GM21367 (cell line): ENCODE measurements around the gene STRBP.
"Not testable (repeated sequence)": the region's sequence is repeated elsewhere in the genome, so short reads cannot be mapped to it uniquely, and the experiment has no call there.

Source experiments
- ATAC-seq: cut with Tn5 transposase; IDR thresholded peaks from one replicate; pipeline ENCODE4 v1.9.1; 2021; ENCODE audit not compliant: unreplicated experiment

The STRBP gene

DNA sequence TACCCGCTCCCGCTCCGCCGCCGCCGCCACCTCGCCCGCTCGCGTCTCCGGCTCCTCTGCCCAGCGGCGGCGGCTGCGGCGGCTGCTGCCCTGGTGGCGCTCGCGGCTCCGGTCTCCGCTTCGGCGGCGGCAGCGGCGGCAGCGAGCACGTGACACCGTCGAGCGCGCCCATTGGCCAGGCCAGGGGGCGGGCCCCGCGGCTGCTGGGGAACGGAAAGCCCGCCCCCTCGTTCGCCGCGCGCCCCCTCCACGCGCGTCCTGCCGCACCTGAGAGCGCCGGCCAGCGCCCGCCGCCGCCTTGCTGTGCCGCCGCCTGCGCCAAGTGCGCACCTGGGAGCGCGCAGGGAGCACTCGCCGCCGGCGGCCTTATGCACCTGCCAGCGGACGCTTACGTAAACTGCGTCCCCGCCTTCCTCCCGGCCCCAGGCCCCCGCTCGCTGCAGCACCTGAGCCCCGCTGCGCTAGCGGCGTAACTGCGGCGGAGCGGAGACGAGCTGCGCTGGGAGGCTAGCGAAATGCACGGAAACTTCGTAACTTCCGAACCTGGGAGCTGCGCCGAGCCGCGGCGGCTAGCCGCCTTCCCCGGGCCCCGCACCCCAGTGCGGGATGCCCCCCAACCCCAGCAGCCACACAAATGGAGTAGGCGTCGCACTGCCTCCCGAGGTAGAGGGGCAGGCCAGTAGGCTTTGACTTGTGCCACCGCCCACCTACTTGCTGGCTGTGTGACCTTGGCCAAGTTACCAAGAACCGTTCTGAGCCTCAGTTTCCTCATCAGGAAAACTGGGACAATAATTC is at the start of gene STRBP:
STRBP (minus strand) TSS at position 122 of the 795 bp plus-strand sequence. CDS start 84,452 bp downstream, outside the sequence.
- peak; percentile 72 for ATAC-seq

DNA sequence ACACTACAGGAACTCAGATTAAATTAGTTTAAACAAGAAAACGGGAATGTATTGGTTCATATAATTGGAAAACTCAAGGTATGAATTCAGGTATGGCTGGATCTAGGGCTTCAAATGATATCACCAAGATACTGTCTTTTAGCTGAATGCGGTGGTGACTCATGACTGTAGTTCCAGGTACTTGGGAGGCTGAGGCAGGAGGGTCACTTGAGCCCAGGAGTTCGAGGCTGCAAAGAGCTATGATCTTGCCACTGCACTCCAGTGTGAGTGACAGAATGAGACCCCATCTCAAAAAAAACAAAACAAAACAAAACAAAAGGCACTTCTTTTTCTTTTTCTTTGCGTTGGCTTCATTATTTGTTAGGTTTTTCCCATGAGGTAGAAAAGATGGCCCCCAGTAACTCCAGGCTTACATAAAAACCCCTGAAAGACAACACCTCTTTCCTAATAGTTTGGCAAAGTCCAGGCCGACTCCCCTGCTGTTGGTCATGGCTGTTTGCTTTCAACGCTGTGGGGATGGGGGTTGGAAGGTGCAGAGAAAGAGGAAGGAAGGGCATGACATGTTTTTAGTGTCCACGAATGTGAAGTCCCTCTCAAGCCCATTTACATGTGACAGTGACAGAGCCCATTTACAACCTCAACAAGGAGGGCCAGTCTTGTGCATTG is 47.8 kb upstream of the STRBP start:
- no peak for ATAC-seq

DNA sequence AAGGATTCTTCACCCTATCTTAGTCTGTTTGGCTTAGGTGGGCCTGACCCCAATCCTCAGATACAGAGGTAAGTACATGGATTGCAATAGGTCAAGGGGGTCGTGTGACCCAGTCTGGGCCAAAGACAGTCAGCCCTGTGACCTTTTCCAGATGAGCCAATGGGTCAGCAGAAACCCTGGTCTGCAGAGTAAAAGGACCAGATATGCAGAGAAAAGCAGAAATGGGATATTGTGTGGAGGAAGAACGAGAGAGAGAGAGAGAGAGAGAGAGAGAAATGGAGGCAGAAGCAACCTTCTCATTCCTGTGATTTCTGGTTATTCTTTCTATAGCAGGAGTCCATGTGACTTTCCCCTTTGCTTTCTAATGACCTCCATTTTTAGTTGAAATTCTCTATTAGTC is 47.2 kb upstream of the STRBP start:
- ATAC-seq = no peak

DNA sequence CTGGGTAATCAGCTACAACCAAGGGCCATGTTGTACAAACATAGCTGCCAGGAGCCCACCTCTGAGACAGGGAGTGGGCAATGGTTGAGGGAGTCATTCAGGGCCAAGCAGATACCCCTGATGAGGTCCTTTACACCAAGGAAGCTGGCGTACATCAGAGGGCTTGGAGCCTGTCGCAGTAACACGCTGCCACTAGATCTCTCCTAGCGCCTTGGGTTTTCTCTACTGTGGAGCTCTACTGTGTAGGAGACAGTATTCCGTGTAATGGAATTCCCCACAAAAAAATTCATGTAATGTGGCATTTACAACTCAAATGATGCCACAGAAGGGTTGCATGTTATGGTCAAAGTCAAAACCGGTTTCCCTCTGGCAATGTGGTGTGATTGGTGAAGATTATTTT is 46.2 kb upstream of the STRBP start:
- ATAC-seq = no peak

DNA sequence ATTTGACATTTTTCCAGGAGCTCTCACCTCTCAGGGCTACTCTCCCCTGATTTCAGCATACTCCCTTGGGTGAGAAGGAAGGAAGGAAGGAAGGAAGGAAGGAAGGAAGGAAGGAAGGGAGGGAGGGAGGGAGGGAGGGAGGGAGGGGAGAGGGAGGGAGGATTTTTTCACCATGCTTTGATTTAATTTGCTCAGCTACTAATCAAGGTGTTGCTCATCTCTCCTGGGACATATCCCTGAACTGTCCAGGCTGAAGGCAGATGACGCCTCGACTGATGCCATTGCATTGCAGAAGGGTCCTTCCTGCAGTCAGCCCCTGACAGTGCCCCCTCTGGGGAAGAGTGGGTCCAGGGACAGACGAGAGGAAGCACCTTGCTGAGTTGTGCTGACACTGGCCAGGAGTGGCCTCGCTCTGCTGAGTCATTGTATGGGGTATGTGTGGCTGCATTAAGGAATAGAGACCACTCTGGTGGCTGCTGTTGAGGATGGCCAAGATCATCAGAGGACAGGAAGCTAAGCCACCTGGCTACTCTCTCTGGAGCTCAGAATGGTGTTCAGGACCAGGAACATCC is 44.0 kb upstream of the STRBP start:
- ATAC-seq = no peak

DNA sequence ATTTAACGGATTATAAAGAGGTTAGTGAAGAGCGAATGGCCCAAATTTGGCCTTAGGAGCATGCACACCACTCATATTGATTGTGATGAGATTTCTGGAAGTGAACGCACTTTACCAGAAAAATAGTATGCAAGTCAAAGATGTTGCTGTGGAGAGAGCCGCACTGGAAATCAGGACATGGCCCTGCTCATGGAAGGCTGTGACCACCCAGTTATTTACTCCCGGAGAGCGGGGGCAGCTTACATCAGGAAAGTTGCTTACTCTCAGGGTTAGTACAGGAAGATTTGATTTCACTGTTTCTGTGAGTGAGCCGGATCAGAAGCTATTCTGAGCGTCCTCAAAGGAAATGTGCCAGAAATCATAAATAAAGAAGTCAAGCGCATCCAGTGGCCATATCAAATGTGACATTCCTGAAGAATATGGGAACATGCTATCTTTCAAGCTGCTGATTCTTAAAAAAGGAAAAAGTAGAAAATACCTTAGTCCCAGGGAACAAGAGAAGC is 42.9 kb upstream of the STRBP start:
- no peak for ATAC-seq

DNA sequence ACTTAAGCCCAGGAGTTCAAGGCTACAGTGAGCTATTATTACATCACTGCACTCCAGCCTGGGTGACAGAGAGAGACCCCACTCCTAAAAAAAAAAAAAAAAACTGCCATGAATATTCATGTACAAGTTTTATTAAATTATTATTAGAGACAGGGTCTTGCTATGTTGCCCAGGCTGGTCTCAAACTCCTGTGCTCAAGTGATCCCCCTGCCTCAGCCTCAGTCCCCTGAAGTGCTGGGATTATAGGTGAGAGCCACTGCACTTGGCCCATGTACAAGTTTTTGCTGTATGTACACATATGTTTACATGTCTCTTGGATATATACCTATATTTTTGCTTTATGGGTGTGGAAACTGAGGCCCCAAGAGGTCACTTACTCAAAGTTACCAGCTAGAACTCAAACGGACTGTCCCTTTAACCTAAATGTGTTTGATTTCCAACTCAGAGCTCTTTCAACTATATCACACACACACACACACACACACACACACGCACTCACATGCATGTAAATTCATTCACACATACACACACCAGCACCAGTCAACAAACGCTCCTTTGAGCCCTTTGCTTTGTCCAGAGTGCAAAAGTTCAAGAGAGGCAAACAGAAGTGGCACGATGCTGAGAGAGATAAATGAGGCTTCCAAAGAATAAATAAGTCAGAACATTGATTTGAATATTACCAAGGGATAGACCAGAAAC is 42.3 kb upstream of the STRBP start:
- ATAC-seq = no peak

DNA sequence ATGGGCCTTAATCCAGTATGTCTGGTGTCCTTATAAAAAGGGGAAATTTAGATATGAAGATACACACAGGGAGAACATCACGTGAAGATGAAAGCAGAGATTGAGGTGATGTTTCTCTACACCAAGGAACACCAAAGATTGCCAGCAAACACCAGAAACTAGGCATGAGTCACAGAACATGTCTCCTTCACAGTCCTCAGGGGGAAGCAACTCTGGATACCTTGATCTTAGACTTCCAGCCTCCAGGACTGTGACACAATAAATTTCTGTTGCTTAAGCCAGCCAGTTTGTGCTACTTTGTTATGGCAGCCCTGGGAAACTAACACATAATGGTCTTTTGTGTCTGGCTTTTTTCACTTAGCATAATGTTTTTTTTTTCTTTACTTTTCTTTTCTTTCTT is 41.2 kb upstream of the STRBP start:
- no peak for ATAC-seq

DNA sequence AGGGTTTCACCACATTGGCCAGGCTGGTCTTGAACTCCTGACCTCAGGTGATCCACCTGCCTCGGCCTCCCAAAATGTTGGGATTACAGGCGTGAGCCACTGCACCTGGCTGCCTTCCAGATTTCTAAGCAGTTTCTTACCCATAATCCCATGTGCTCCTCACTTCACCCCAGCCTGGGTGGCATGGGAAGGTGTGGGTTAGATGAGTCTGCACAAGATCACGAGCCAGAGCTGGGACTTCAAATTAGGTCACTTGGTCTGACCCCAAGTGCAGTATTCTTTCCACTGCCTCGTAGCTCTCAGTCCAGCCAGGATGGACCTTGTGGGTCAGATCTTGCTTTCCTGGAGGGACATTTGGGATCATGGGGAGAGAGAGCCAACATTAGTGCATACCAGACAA is 37.5 kb upstream of the STRBP start:
- no peak for ATAC-seq

DNA sequence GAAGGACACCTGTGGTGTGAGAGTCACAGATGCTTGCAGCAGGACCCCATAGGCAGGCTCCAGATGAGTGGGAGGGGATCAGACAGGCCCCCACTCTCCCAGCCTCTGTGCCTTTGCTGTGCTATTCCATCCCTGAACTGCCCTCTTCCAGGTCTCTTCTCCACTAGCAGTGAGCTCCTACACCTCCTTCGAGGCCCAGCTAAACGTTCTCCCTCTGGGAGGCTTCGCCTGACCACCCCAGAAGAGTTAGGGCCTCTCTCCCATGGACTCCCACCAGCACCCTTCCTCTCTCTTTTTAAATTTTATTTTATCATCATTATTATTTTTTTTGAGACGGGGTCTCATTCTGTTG is 35.9 kb upstream of the STRBP start:
- ATAC-seq = no peak

DNA sequence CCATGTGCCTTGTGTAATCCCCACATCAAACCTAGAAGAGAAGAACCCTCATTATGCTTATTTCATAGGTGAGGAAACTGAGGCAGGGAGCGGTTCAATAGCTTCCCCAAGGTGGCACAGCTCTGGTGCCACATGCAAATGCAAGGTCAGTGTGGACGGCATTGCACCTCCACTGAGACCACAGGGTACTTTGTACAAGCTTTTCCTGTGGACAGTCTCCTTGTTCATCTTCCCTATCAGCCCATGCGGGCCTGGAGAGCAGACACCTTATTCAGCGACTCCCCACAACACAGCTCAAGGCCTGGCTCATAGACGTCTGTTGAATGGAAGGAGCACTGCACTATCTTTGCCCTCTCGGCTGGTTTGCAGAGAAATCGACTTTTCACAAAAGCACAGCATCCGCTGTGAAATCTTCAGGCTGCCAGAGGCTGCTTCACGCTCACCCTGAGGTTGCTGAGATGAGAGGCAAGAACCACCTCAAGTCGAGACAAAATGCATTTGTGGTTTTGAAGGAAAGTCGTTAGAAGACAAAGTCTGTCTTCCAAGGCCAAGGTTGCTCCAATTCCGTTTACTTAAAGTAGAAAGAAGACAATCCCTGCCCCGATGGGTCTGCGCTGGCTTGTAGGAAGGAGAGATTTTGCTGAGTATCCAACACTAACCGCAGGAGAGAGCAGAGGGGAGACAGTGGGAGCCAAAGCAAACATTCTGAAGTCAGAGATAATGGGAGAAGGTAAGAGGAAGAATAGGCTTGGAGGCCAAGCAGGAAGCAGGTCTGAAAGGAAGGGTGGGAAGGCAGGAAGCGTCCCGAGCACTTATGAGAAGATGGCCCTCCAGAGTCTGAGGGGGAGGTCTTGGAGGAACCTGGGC is 34.2 kb upstream of the STRBP start:
- ATAC-seq = no peak

DNA sequence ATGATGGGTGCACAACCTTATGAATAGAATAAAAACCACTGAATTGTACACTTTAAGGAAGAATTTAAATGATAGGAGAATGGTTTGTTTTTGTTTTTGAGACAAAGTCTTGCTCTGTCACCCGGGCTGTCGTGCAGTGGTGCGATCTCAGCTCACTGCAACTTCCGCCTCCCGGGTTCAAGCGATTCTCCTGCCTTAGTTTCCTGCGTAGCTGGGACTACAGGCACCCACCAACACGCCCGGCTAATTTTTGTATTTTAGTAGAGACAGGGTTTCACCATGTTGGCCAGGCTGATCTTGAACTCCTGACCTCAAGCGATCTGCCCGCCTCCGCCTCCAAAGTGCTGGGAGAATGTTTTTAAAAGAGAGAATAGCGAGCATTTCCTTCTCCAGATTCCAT is 33.5 kb upstream of the STRBP start:
- ATAC-seq = not testable (repeated sequence)

DNA sequence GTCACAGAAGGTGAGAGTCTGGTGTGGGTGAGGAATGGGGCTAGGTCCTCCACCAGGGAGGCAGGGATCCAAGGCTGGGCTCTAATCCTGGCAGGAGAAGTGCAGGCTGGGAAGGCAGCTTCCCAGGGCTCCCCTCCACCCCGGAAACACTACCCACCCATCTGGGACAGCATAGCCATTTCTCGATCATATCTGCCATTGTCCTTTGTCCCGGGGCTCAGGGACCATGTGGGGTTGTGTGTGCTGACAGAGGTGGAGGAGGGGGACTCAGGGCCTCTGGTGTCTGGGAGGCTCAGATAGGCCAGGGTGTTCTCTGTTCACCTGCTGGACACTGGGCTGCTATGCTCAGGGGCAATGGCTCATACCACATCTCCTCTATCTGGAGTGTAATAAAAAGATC is 32.2 kb upstream of the STRBP start:
- no peak for ATAC-seq

DNA sequence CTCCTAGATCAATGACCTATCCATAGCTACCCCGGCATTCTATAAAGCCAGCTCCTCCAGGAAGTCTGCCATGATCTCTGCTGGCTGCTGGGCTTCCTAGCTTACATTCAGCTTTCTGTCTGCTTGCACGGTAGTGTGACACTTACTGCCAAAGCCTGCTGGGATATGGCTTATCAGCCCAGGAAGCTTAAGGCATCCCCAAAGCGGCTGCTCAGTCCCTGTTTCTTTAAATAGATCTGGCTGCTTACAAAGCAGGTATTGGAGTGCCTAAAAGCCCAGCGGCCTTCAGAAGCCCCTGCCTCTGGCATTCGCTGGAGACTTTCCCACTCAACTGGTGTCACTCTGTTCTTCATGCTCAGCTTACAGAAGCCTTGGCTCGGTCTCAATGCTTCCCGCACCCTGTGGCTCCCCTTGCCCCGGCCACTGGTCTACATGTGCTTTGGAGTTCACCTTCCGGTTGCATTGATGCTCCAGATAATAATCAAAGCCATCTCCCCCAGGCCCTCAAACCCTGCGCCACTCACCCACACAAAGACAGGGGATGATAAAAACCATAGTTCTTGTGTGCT is 31.3 kb upstream of the STRBP start:
- ATAC-seq = no peak

DNA sequence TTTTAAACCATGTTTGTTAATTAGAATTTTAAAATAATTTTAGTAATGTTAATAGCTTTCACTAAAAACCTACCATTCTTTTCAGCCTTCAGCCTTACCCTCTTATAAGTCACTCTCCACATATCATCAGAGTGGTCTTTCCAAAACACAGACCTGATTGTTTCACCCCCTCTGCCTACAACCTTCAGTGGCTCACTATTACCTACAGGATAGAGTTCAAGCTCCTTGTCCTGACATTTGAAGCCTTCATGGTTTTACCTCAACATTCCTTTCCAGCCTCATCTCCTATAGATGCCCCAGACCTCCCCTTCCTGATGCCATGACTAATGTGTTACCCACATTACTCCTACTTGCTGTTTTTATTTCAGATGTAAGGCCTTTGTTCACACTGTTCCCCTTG is 27.8 kb upstream of the STRBP start:
- ATAC-seq = no peak

DNA sequence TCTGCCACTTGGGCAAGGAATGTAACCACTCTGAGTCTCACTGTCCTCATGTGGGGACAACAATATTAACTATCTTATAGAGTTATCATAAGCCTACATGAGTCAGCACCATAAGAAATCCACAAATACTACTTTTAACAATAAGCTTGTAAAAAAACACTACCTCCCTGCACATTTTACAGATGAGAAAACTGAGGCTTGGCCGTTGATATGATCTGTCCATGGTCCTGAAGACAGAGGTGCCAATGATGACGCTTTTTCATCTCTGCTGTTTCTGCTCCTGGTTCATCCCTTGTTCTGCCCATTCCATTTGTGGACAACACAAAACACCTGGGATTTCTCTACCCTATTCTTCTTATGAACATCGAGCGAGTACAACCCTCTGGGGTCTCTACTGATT is 23.4 kb upstream of the STRBP start:
- ATAC-seq = no peak

DNA sequence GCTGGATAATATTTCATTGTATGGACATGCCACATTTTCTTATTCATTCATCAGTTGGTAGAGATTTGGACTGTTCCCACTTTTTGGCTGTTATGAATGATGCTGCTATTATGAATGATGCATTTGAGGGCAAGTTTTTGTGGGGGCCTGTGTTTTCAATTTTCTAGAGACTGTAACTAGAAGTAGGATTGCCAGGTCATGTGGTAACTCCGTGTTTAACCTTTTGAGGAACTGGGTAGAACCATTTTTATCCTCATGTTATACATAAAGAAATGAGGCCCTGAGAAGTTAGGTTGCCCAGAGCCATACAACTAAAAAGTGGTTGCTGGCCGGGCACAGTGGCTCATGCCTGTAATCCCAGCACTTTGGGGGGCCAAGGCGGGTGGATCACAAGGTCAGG is 22.4 kb upstream of the STRBP start:
- ATAC-seq = no peak

DNA sequence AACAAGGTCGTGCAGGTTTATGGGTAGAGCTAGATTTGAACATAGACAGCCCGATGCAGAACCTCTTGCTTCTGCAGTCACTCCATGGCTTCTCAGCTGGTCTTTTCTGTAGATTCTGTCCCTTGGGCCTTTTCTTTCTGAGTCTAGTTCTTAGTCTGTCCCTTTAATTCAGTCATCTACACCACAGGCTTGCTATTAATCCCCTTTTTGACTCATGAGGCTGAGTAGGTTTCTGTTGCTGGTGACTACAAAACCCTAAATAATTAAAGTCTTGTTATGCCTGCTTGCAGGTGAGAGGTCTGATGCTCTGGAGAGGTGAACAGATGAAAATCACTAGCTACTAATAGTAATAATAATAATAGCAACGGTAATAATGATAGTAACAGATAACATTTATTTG is 19.3 kb upstream of the STRBP start:
- ATAC-seq = no peak

DNA sequence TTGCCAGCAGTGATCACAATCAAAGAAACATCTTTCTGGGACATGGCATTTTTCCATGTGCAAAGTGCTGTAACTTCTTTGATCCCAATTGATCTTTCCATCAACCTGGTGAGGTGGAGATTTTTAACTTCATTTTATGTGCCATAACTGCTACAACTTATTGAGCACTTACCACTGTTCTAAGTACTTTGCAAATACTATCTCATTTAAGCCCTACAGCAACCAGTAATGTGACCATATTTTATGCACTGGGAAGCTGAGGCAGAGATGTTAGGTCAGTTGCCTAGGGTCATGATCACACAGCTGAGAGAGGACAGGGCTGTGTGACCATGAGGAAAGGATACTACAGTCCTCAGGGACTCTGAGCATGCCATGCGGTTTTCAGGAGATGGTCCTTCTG is 17.9 kb upstream of the STRBP start:
- no peak for ATAC-seq

DNA sequence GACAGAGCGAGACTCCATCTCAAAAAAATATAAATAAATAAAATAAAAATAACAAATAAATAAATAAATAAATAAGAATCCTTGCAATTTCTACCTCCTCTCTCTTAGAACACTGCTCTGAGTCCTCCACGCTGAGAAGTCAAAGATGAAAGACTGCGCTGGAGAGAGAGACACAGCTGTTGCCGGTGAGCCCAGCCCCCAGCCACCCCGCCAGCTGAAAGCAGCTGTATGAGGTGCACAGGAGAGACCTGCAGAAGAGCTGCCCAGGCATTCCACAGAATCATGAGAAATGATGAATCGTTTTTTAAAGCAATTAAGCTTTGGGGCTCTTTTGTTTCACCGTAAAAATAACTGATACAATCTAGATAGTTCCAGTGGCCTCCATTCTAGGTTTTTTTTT is 16.3 kb upstream of the STRBP start:
- no peak for ATAC-seq
